Erythroblast (primary cell): Measurements from ENCODE around the gene PLPP4.
"Not testable (repeated sequence)": the region's sequence is repeated elsewhere in the genome, so short reads cannot be mapped to it uniquely, and the experiment has no call there.

Experiments used
- DNase-seq, 2 experiments: peaks; one replicate each; lab custom pipeline; 2025; lab: John Stamatoyannopoulos, UW
- GATA1 ChIP-seq: IDR thresholded peaks from 2 replicates; pipeline ENCODE4 v1.6.1; 2011; ENCODE audit warnings: low read depth, mild to moderate bottlenecking, control low read depth, low read length, moderate library complexity
- POLR2A ChIP-seq: IDR thresholded peaks from 2 replicates; pipeline ENCODE4 v1.6.1; 2011; ENCODE audit warnings: mild to moderate bottlenecking, low read length

Gene PLPP4

DNA sequence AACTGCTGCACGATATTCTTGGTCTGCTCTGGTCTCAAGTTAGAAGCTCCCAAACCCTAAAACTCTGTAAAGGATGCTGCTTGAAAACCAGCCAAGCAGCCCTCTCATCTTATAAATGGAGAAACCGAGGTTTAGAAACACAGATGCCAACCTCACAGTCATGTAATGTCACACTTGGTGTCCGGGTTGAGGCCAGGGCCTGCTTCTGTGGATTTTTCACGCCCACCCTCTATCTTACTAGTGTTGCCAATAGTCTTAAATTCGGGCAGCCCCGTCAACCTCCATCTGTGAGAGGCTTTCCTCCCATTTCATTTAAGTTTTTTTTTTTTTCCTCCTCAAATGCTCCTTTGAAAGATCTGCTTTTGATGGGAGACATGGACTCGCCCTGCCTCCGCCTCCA is 28.9 kb downstream of the PLPP4 start:
- TF ChIP-seq GATA1, result no peak
- no peak for TF ChIP-seq POLR2A
- DNase-seq, result no peak

- TF ChIP-seq POLR2A, result no peak
- no peak for DNase-seq
Observed at GRCh38 chr10:120486671-120487205, 29.7 kb downstream of the PLPP4 start.

GRCh38 chr10:120490288-120490687 is 33.3 kb downstream of the PLPP4 start:
- no peak for TF ChIP-seq POLR2A
- no peak for TF ChIP-seq GATA1

DNA sequence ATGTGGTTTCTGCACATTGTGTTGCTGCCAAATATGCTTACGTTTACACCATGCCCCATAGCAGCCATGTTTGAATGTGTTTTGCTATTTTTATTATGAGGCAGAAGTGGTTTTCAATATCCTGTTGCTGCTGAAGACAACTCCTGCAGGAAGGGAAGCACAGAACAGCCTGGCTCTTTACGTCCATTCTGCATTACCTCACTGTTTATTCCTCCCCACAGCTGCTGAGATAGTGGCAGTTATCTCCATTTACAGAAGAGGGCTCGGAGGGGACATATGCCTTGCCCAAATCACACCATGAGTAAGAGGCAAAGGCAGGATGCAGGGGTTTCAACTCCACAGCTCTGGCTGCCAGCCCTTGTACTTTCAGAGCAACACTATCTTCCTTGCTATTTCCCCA is 35.3 kb downstream of the PLPP4 start:
- peak; percentile 56 to 72 for DNase-seq
- TF ChIP-seq GATA1 (no peak), POLR2A (no peak)

More at GRCh38 chr10:120490288-120490687, 33.3 kb downstream of the PLPP4 start:
- no peak for DNase-seq

DNA sequence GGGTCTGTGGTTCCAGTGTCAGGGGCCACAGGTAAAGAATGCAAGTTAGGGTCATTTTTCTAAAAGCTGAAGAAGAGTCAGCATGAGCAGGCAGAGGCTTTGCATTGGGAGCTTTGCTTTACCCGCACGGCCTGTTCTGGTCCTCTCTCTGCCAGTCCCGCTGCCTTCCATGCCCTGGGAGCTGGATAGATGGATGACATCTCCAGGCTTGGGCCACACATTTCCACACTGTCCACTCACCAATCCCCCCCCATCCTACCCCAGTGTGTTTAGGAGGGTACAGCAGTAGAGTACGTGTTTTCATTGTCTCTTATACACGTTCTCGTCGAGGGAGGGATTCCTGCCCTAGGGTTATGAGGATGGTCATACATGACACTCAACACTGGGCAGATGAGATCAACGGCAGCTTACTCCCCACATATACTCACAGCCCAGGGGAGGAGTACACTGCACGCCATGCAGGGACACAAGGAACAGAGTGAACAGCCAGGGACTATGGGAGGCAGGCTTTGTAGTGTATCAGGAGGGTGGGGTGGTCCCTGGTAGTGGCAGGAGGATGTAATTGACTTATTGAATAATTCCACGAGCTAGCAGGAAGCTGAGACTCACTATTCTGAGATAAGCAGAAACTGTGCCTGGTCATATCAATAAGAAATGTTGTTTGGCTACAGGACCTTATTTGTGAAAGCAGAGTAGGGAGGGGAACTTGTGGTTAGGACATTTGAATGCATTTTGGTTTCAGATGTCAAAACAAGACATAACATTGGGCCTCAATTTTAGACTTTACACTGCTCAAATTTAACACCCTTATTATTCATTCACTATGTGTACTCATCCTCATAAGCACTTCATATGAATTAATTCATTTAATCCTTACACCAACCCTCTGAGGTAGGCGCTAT is 36.6 kb downstream of the PLPP4 start:
- no peak for TF ChIP-seq GATA1
- no peak for TF ChIP-seq POLR2A
- peak in 1 of 2 experiments; percentile 20 for DNase-seq

GRCh38 chr10:120494313-120494710 is 37.3 kb downstream of the PLPP4 start:
- no peak for TF ChIP-seq GATA1
- TF ChIP-seq POLR2A, result no peak
- no peak for DNase-seq

- no peak for TF ChIP-seq GATA1
- no peak for TF ChIP-seq POLR2A
- no peak for DNase-seq
Observed at GRCh38 chr10:120495226-120496009, 38.4 kb downstream of the PLPP4 start.

DNA sequence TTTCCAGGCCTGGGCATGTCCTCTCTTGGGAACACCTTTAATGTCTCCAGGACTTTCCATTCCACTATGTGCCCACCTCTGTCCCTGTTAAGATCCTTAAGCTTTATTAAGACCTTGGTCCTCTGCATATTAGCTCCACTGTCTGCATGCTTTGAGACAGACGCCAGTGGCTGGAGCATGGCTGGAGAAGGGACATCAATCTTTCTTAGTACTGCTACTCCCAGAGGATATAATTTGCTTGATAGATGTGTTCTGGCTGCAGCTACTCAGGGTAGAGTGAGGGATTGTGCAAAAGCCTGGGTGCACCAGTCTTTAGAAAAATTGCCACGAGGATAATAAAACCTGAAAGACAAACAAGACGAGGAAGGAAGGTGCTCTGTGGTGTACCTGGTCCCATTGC is 42.9 kb downstream of the PLPP4 start:
- TF ChIP-seq POLR2A, result no peak
- no peak for TF ChIP-seq GATA1
- no peak for DNase-seq

- DNase-seq, result no peak
Observed at GRCh38 chr10:120503689-120504088, 46.7 kb downstream of the PLPP4 start.

DNA sequence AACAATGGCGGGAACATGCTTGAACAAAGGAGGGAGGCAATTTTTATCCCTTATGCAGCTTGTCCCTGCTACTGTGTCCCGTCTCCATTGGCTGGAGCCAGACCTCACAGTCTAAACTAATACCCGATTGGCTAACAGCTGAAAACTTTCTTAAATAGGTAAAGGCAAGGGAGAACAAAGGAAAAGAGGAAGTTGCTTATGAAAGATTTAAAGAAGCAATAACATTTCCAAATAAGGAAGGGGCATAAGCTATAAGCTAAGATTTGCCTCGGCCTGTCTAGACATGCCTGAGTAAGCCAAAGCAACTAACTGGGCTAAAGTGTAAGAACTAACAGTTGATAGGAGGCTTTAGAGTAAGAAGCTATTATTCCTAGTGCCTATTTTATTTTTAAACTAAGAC is 47.2 kb downstream of the PLPP4 start:
- DNase-seq, result not testable (repeated sequence)

More at GRCh38 chr10:120503689-120504088, 46.7 kb downstream of the PLPP4 start:
- TF ChIP-seq GATA1 (no peak), POLR2A (no peak)

DNA sequence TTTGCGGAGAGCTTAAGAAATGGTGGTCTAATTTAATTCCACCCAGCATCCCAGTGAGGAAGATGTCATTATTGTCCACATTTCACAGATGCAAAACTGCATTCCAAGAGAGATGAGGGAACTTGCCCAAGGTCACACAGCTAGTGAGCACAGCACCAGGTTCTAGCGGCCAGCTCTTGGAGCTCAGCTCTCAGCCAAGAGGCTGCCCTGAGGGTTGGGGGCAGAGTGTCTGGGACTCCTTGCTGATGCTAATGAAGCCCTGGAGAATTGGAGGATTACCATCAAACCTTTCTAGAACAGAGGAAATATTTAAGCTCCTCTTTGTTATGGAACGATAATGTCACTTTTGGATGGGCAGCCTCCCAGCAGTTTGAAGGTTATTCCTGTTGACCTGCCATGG is 48.0 kb downstream of the PLPP4 start:
- TF ChIP-seq POLR2A (no peak), GATA1 (no peak)
- no peak for DNase-seq

DNA sequence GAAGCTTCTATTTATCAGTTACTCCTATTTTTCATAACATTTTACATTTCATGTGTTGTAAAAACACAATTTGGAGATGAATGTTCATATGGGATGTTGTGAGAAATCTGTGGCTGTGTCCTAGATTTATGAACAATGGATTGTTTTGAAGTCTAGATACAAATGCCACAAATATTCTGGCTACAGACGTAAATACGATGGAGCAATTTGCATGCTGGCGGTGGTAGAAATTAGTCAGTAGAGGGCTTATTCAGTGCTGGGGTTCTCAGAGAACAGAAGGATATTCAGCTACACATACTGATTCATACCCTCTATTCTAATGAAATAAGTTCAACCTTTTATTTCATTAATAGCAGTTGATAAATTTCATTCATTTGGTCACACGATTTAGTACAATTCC is 48.8 kb downstream of the PLPP4 start:
- no peak for TF ChIP-seq GATA1
- TF ChIP-seq POLR2A, result no peak
- DNase-seq, result no peak

DNA sequence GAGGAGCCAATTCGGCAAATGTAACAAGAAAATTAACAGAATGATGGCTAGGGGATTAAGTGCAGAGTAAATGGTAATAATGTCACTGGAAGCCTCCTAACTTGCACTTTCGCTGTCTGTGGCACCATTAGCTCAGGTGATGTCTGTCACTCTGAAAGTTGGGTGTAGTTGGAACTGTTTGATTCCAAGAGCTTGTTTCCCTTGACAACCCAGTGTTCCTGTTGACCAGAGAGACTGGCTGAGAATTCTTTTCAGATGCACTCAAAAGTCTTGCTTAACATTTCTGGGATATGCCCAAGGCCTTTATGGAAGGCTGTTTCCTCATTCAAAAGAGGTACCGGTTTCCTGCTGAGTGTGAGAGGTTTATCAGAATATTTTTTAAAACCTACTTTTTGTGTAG is 49.6 kb downstream of the PLPP4 start:
- TF ChIP-seq POLR2A, result no peak
- TF ChIP-seq GATA1, result no peak
- no peak for DNase-seq

DNA sequence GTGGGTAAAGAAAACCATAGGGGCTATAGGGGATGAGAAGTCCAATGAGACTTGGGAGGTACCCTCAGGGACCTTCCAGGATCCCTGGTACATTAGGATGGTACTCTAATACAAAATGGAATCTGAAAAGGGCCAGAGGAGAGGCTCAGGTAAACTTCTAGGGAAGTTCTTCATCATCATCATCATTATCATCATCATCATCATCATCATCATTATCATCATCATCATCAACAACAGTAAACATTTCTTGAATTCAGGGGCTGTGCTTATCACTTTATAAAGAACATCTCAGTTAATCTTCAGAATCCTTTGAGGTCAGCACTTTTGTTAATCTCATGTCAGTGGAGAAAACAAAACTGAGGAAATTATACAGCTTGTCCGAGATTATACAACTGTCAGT is 50.1 kb downstream of the PLPP4 start:
- DNase-seq, result no peak
- no peak for TF ChIP-seq POLR2A
- TF ChIP-seq GATA1, result no peak

DNA sequence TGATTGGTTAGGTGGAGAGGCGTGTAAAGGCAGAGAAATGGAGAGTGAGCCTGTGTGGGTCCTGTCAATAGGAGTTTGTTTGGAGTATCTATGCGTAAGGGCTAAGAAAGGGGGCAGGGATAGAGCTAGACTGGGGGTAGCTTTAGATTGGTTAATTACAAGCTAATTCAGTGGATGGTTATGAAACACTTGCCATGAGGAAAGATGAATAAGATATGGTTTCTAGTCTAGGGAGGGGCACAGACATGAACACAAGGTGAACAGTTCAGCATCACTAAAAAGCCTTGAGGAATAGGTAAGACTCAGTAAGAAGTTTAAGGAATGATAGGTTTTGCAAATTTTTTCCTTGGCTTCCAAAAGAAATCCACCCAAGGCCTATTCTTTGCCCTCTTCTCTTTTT is 50.6 kb downstream of the PLPP4 start:
- DNase-seq, result no peak
- no peak for TF ChIP-seq GATA1
- TF ChIP-seq POLR2A, result no peak

GRCh38 chr10:120508393-120508792 is 51.4 kb downstream of the PLPP4 start:
- DNase-seq, result peak in 1 of 2 experiments; percentile 5
- no peak for TF ChIP-seq POLR2A
- TF ChIP-seq GATA1, result no peak
